Dermis lymphatic vessel endothelial cell (primary cell): ENCODE results near the gene PCNX3. TPM values are rescaled to one million over a fixed set of nuclear protein-coding genes. Genes with fewer than 3 reads are reported as not detected.

Experiments used
- total RNA-seq: library from RNA; depleted of rRNA; stranded (reverse); fragments of >200 nt; gene quantifications from 2 replicates; pipeline ENCODE4 v1.2.1, GENCODE V29; 2014

PCNX3 gene
- total RNA-seq: 11.4 and 11.8 TPM in 2 replicates

GRCh38 chr11:65615229-65615949, at the start of gene PCNX3:
Gene PCNX3 (plus strand): TSS chr11:65615776. CDS start chr11:65616312, 536 bp downstream.

GRCh38 chr11:65569973-65570918, 45.3 kb upstream of the PCNX3 start, which contains the start of gene ZNRD2:
Gene ZNRD2 (plus strand): TSS chr11:65570477. CDS start chr11:65570492, 15 bp downstream.

GRCh38 chr11:65572356-65573051, 43.1 kb upstream of the PCNX3 start, which contains the start of gene FAM89B:
Gene FAM89B (plus strand): TSS chr11:65572538. CDS start chr11:65572670, 132 bp downstream.

GRCh38 chr11:65575568-65576231, 39.9 kb upstream of the PCNX3 start, which contains the start of gene EHBP1L1:
Gene EHBP1L1 (plus strand): TSS chr11:65576053. CDS start chr11:65576303, 250 bp downstream.

GRCh38 chr11:65595543-65596281, 19.9 kb upstream of the PCNX3 start, which contains the start of gene KCNK7:
Gene KCNK7 (minus strand): TSS chr11:65595800. CDS start chr11:65595772, 28 bp downstream.

GRCh38 chr11:65637794-65638419, 22.3 kb downstream of the PCNX3 start, which contains the start of gene SIPA1:
Gene SIPA1 (plus strand): TSS chr11:65638101. CDS start chr11:65640922, 2,821 bp downstream.

GRCh38 chr11:65662799-65663638, 47.4 kb downstream of the PCNX3 start, which contains the start of gene RELA:
Gene RELA (minus strand): TSS chr11:65662916. CDS start chr11:65662832, 84 bp downstream.

Other genes starting within 250 kb of the PCNX3 start
- 0.87 and 1.3 TPM in 2 replicates for gene SLC25A45, start 233.1 kb upstream of the PCNX3 start, total RNA-seq
- 73.0 and 77.6 TPM in 2 replicates for gene FRMD8, start 229.1 kb upstream of the PCNX3 start, total RNA-seq
- 50.3 and 79.9 TPM in 2 replicates for gene NEAT1, start 193.0 kb upstream of the PCNX3 start, total RNA-seq
- 2,968 and 4,091 TPM in 2 replicates for gene MALAT1, start 116.7 kb upstream of the PCNX3 start, total RNA-seq
- 36.6 and 44.3 TPM in 2 replicates for gene SCYL1, start 90.7 kb upstream of the PCNX3 start, total RNA-seq
- gene LTBP3, start 57.4 kb upstream of the PCNX3 start, total RNA-seq: 15.6 and 23.5 TPM in 2 replicates
- 26.7 and 33.2 TPM in 2 replicates for gene ZNRD2, start 45.3 kb upstream of the PCNX3 start, total RNA-seq
- gene FAM89B, start 43.2 kb upstream of the PCNX3 start, total RNA-seq: 14.4 and 15.2 TPM in 2 replicates
- 3.1 and 3.4 TPM in 2 replicates for gene EHBP1L1, start 39.7 kb upstream of the PCNX3 start, total RNA-seq
- under 0.01 and 0.17 TPM in 2 replicates for gene KCNK7, start 20.0 kb upstream of the PCNX3 start, total RNA-seq
- 55.4 and 62.3 TPM in 2 replicates for gene MAP3K11, start 1.6 kb upstream of the PCNX3 start, total RNA-seq
- 41.6 and 57.3 TPM in 2 replicates for gene SIPA1, start 22.3 kb downstream of the PCNX3 start, total RNA-seq
- gene RELA, start 47.1 kb downstream of the PCNX3 start, total RNA-seq: 14.4 and 15.2 TPM in 2 replicates
- 37.0 and 43.6 TPM in 2 replicates for gene KAT5, start 96.5 kb downstream of the PCNX3 start, total RNA-seq
- 52.2 and 55.8 TPM in 2 replicates for gene RNASEH2C, start 105.0 kb downstream of the PCNX3 start, total RNA-seq
- 8.0 and 8.5 TPM in 2 replicates for gene AP5B1, start 165.2 kb downstream of the PCNX3 start, total RNA-seq
- gene OVOL1, start 171.3 kb downstream of the PCNX3 start, total RNA-seq: not detected in 2 replicates
- 0.22 and 0.52 TPM in 2 replicates for gene SNX32, start 218.2 kb downstream of the PCNX3 start, total RNA-seq
- gene CFL1, start 242.4 kb downstream of the PCNX3 start, total RNA-seq: 806 and 989 TPM in 2 replicates
- 31.1 and 35.2 TPM in 2 replicates for gene MUS81, start 244.7 kb downstream of the PCNX3 start, total RNA-seq